ENCODE measurements around the gene CUEDC2.

CUEDC2 gene

GRCh38 chr10:102423372-102423968 lies 8.9 kb downstream of the CUEDC2 start:
- no peak for TF ChIP-seq CTCF (IDR thresholded peaks at IDR 0.05)
- Histone ChIP-seq H3K27ac (peak overlapping the region in 1 of 2 donors; percentile 94), H3K4me3 (peak overlapping the region; percentile 90)
- DNase-seq (ENCODE audit: low spot score) = no peak

- H3K4me3 ChIP-seq = peak overlapping the region; percentile 90
- TF ChIP-seq CTCF (IDR thresholded peaks at IDR 0.05) = peak; percentile 58
- peak; percentile 86 for DNase-seq (ENCODE audit: low spot score)
These were observed 9.7 kb downstream of the CUEDC2 start for GRCh38 chr10:102422545-102423129.

GRCh38 chr10:102421757-102422512 lies 10.4 kb downstream of the CUEDC2 start:
- DNase-seq (ENCODE audit: low spot score) = no peak
- Histone ChIP-seq H3K27ac (peak overlapping the region; percentile 83 to 94), H3K4me3 (peak overlapping the region; percentile 90)
- TF ChIP-seq CTCF (IDR thresholded peaks at IDR 0.05) = no peak

More at GRCh38 chr10:102422545-102423129, 9.7 kb downstream of the CUEDC2 start:
- peak overlapping the region; percentile 83 to 94 for H3K27ac ChIP-seq

DNA sequence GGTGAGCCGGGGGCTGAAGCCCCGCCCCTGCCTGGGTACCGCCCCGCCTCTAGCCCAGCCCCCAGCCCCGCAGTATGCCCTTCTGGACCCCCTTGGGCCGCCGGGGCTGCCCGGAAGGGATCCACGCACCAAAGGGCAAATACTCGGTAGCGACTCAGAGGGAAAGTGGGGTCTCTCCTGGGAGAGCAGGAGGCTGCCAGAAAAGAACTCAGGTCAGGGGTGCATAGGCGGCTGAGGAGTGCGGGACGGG lies 10.9 kb downstream of the CUEDC2 start:
- DNase-seq (ENCODE audit: low spot score) = no peak
- H3K27ac ChIP-seq = peak overlapping the region; percentile 83 to 94
- no peak for TF ChIP-seq CTCF (IDR thresholded peaks at IDR 0.05)
- peak overlapping the region; percentile 90 for H3K4me3 ChIP-seq

DNA sequence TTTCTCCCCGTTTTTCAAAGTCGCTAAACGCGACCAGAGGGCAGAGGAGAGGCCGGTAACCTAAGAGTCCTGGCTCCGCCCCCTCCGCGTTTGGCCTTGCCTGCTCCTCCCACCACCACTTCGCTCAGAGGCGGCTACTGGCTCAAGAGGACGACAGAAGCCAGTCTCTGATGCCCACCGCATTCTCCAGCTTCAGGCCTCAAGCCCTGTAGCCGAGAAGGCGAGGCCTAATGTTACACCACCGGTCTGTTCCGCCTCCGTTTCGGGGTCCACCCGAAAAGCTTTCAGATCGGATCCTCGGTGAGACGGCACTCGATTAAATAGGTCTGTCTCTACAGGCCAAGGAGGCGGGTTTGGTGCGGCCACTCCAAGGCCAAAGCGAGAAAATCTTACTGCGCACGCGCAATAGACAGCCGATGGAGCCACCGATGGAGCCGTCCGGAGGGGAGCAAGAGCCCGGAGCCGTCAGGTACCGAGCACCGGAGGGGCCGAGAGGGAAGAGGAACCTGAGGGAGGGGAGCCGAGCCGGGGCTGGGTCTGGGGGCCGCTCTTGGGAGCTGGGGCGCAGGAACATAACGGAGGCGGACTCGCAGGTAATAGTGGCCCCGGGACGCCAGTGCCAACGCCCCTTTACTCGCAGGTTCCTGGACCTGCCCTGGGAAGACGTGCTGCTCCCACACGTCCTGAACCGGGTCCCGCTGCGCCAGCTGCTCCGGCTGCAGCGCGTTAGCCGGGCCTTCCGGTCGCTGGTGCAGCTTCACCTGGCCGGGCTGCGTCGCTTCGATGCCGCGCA lies 11.5 kb downstream of the CUEDC2 start, which contains the start of gene FBXL15:
Gene FBXL15, plus strand, starts transcription at position 123 of the 793 bp plus-strand sequence. Its CDS starts 294 bp downstream, at position 417.
- Histone ChIP-seq H3K4me3 (peak within 1 kb of the TSS; percentile 90), H3K27ac (peak within 1 kb of the TSS; percentile 83 to 94)
- no peak for TF ChIP-seq CTCF (IDR thresholded peaks at IDR 0.05)
- peak; percentile 98 for DNase-seq (ENCODE audit: low spot score)

- Histone ChIP-seq H3K27ac (peak overlapping the region; percentile 83 to 94), H3K4me3 (peak overlapping the region; percentile 90)
- no peak for DNase-seq (ENCODE audit: low spot score)
- no peak for TF ChIP-seq CTCF (IDR thresholded peaks at IDR 0.05)
These were observed 12.1 kb downstream of the CUEDC2 start for GRCh38 chr10:102420181-102420713.

Measured in coronary artery (tissue), 2 donors.